HCT116 (cell line): Measurements from ENCODE around the gene RSPH9. TPM values are rescaled to one million over a fixed set of nuclear protein-coding genes. Genes with fewer than 3 reads are reported as not detected.

Experiments used
- ATAC-seq: fragments of 200-7000 bp; cut with Tn5 transposase; 2 replicates; pipeline ENCODE4 v1.9.1; 2020; ENCODE audit warnings: mild to moderate bottlenecking, moderate library complexity
- BruUV-seq: library from RNA; stranded (reverse); fragments of 400-500 nt; replicated peaks from 2 replicates; lab custom pipeline; 2021; lab: Mats Ljungman, UMichigan
- CTCF ChIA-PET: fragments of 300-600 bp; sonication (Branson Sonifier 250); formaldehyde crosslinking; loops from one replicate; lab custom pipeline; 2021; ENCODE audit warnings: antibody characterized with exemption; lab: Charles Lee
- POLR2A ChIA-PET: fragments of 300-600, 350-600 bp; sonication (Branson Sonifier 250); formaldehyde crosslinking; loops from one replicate; lab custom pipeline; 2021; ENCODE audit warnings: antibody characterized with exemption; lab: Charles Lee
- RAD21 ChIA-PET, 2 experiments: fragments of 300-600 bp; sonication (Branson Sonifier 250); formaldehyde crosslinking; loops; one replicate each; lab custom pipeline; 2023; ENCODE audit warnings: low total read pairs in 2 of 2; ENCODE audit not compliant: uncharacterized antibody in 2 of 2, unreplicated experiment in 2 of 2, low non-redundant PET in 1 of 2; lab: Charles Lee
- DNase-seq: peaks from one replicate; pipeline ENCODE4 v3.0.0-alpha.2; 2010; ENCODE audit warnings: low read depth, low spot score
- H2AFZ ChIP-seq: fragments of 200-600 bp; shearing (Covaris generic), sonication (generic); 2 replicates; pipeline ENCODE4 v1.6.1; 2017; ENCODE audit warnings: low read depth, mixed run types, mixed read lengths, antibody characterized with exemption, low read length; ENCODE audit not compliant: poor library complexity, severe bottlenecking
- H3K27ac ChIP-seq: 2 replicates; pipeline ENCODE4 v1.5.1; 2012; ENCODE audit warnings: low read depth, low read length
- H3K27me3 ChIP-seq: fragments of 200-600 bp; sonication (generic); 2 replicates; pipeline ENCODE4 v1.6.1; 2016; ENCODE audit warnings: mixed run types, low read length, mixed read lengths; ENCODE audit not compliant: insufficient read depth
- H3K36me3 ChIP-seq, 2 experiments: fragments of 200-500 bp in 1 of 2; fragments of 200-600 bp in 1 of 2; sonication (Bioruptor generic) in 1 of 2; sonication (generic) in 1 of 2; 2 replicates each; pipeline versions ENCODE4 v1.5.1 to v1.6.1; 2014 to 2016; ENCODE audit warnings: low read length in 2 of 2, inconsistent platforms in 1 of 2, mixed read lengths in 1 of 2, mixed run types in 1 of 2; ENCODE audit not compliant: insufficient read depth in 2 of 2, control insufficient read depth in 1 of 2
- H3K4me1 ChIP-seq, 2 experiments: fragments of 200-600 bp in 1 of 2; sonication (generic) in 1 of 2; 2 replicates each; pipeline versions ENCODE4 v1.5.1 to v1.6.1; 2012 to 2017; ENCODE audit warnings: low read length in 2 of 2, inconsistent platforms in 1 of 2, mild to moderate bottlenecking in 1 of 2, mixed read lengths in 1 of 2, mixed run types in 1 of 2, moderate library complexity in 1 of 2; ENCODE audit not compliant: insufficient read depth in 2 of 2, control insufficient read depth in 1 of 2
- H3K4me2 ChIP-seq: fragments of 200-600 bp; sonication (generic); 2 replicates; pipeline ENCODE4 v1.6.1; 2017; ENCODE audit warnings: mixed run types, low read length, mixed read lengths
- H3K4me3 ChIP-seq, 2 experiments: fragments of 200-600 bp in 1 of 2; sonication (generic) in 1 of 2; replicated peaks in 1 of 2; 2 replicates each; pipeline ENCODE4 v1.5.1; 2011 to 2016; ENCODE audit warnings: low read length in 2 of 2, control low read depth in 1 of 2, low read depth in 1 of 2, mild to moderate bottlenecking in 1 of 2, mixed read lengths in 1 of 2, mixed run types in 1 of 2
- H3K79me2 ChIP-seq: fragments of 200-600 bp; sonication (generic); 2 replicates; pipeline ENCODE4 v1.6.1; 2017; ENCODE audit warnings: mild to moderate bottlenecking, mixed run types, low read length, moderate library complexity, mixed read lengths; ENCODE audit not compliant: insufficient read depth
- H3K9ac ChIP-seq: fragments of 200-600 bp; sonication (generic); 2 replicates; pipeline ENCODE4 v1.6.1; 2016; ENCODE audit warnings: low read length, mixed read lengths
- H3K9me2 ChIP-seq: fragments of 200-600 bp; sonication (generic), shearing (Covaris generic); 2 replicates; pipeline ENCODE4 v1.6.1; 2017; ENCODE audit warnings: mixed run types, mild to moderate bottlenecking, moderate library complexity; ENCODE audit not compliant: insufficient read depth
- H3K9me3 ChIP-seq, 2 experiments: fragments of 200-500 bp in 1 of 2; fragments of 200-600 bp in 1 of 2; sonication (Bioruptor generic) in 1 of 2; sonication (generic) in 1 of 2; 2 replicates each; pipeline ENCODE4 v1.6.1; 2014 to 2017; ENCODE audit warnings: low read length in 2 of 2, mixed read lengths in 2 of 2, inconsistent platforms in 1 of 2, low read depth in 1 of 2, mild to moderate bottlenecking in 1 of 2, mixed run types in 1 of 2, moderate library complexity in 1 of 2; ENCODE audit not compliant: control insufficient read depth in 1 of 2, insufficient read depth in 1 of 2
- H4K20me1 ChIP-seq: fragments of 200-600 bp; sonication (generic), shearing (Covaris generic); 2 replicates; pipeline ENCODE4 v1.6.1; 2017; ENCODE audit warnings: mixed run types, mild to moderate bottlenecking, moderate library complexity; ENCODE audit not compliant: insufficient read depth
- CBX3 ChIP-seq: IDR thresholded peaks from 2 replicates; pipeline ENCODE4 v1.6.1; 2012; ENCODE audit warnings: low read depth
- CTCF ChIP-seq, 3 experiments: fragments of 200-600 bp in 1 of 3; sonication (generic) in 1 of 3; IDR thresholded peaks in 2 of 3; conservative IDR thresholded peaks in 1 of 3; 2 replicates each; pipeline ENCODE4 v1.5.1; 2012 to 2017; ENCODE audit warnings: low read depth in 2 of 3, low read length in 2 of 3, antibody characterized with exemption in 1 of 3, borderline replicate concordance in 1 of 3, control low read depth in 1 of 3, mild to moderate bottlenecking in 1 of 3, mixed read lengths in 1 of 3, mixed run types in 1 of 3, moderate library complexity in 1 of 3; ENCODE audit not compliant: insufficient read depth in 1 of 3
- EGR1 ChIP-seq: IDR thresholded peaks from 2 replicates; pipeline ENCODE4 v1.6.1; 2012; ENCODE audit warnings: low read depth
- EZH2phosphoT487 ChIP-seq: fragments of 200-600 bp; IDR thresholded peaks from 2 replicates; pipeline ENCODE4 v1.6.1; 2018; ENCODE audit warnings: antibody characterized with exemption, borderline replicate concordance
- POLR2AphosphoS5 ChIP-seq: IDR thresholded peaks from 2 replicates; pipeline ENCODE4 v1.6.1; 2011; ENCODE audit warnings: mild to moderate bottlenecking, low read depth, low read length, moderate library complexity
- SIN3A ChIP-seq: IDR thresholded peaks from 2 replicates; pipeline ENCODE4 v1.6.1; 2012; ENCODE audit warnings: low read depth
- SP1 ChIP-seq: IDR thresholded peaks from 2 replicates; pipeline ENCODE4 v1.6.1; 2012; ENCODE audit warnings: low read depth
- SRF ChIP-seq: IDR thresholded peaks from 2 replicates; pipeline ENCODE4 v1.6.1; 2012; ENCODE audit warnings: low read depth
- ZBTB33 ChIP-seq: IDR thresholded peaks from 2 replicates; pipeline ENCODE4 v1.6.1; 2011; ENCODE audit warnings: mild to moderate bottlenecking, low read length, moderate library complexity; ENCODE audit not compliant: insufficient replicate concordance; ENCODE audit errors: extremely low read depth
- ZFX ChIP-seq: fragments of 450-650 bp; IDR thresholded peaks from 2 replicates; pipeline ENCODE4 v1.6.1; 2017
- intact Hi-C: fragments of 100-400 bp; cut with micrococcal nuclease; formaldehyde crosslinking; loops from 2 replicates; pipeline ENCODE4 v1.10.0; 2022
- total RNA-seq: library from RNA; stranded (reverse); gene quantifications from one replicate; pipeline ENCODE4 v1.2.1, GENCODE V29; 2021; ENCODE audit not compliant: unreplicated experiment

RSPH9 gene
- total RNA-seq, 1 experiment from 2014 or later, result not detected

GRCh38 chr6:43600595-43600994 lies 44.2 kb upstream of the RSPH9 start (continued):
- no peak for TF ChIP-seq ZBTB33
- TF ChIP-seq POLR2AphosphoS5, result no peak

GRCh38 chr6:43604174-43604573 lies 40.7 kb upstream of the RSPH9 start:
- Histone ChIP-seq H4K20me1 (no peaks in the 10 kb centered on the region), H3K36me3 (peaks cover 12 to 21% of the 10 kb centered on the region in 2 experiments), H2AFZ (no peak overlapping the region), H3K9ac (no peak overlapping the region), H3K4me3 (no peak overlapping the region), H3K79me2 (no peaks in the 10 kb centered on the region), H3K27me3 (no peaks in the 10 kb centered on the region), H3K4me1 (peaks cover 0 to 5% of the 10 kb centered on the region in 2 experiments; a peak in 1 of 4 replicates), H3K9me2 (no peaks in the 10 kb centered on the region), H3K9me3 (no peaks in the 10 kb centered on the region)
- no TSS peak for BruUV-seq
- no peak for ATAC-seq
- CTCF ChIA-PET, result interaction anchor here (1.7 kb wide), 1 partner anchor 475 kb away, joined by 4 read pairs; no protein-coding TSS in a partner anchor
- TF ChIP-seq EZH2phosphoT487, result no peak
- TF ChIP-seq CTCF (IDR thresholded peaks at IDR 0.05 in 2 of 3, conservative IDR thresholded peaks at IDR 0.05 in 1 of 3; ENCODE audit: borderline replicate concordance in 1 of 3, insufficient read depth in 1 of 3, low read depth in 2 of 3, low read length in 2 of 3), result no peak
- no peak for TF ChIP-seq SP1
- TF ChIP-seq CBX3, result no peak
- TF ChIP-seq ZFX, result no peak
- TF ChIP-seq EGR1, result no peak
- no peak for TF ChIP-seq SRF
- TF ChIP-seq SIN3A, result no peak
- TF ChIP-seq, all 23 proteins: peak for 0
- ChIA-PET POLR2A (no interaction called here), RAD21 (no interaction called here)
- H3K27ac ChIP-seq, result no peak overlapping the region
- no peak for DNase-seq
- intact Hi-C loops, result no loop called here
- H3K4me2 ChIP-seq, result no peak overlapping the region
